CD14-positive monocyte (primary cell): ENCODE measurements around the gene MCF2L. TPM values are rescaled to one million over a fixed set of nuclear protein-coding genes. Genes with fewer than 3 reads are reported as not detected.
A peak's percentile ranks its signal among the peaks of the same experiment; 100 is the strongest.

Experiments used
- DNase-seq, 3 donors: peaks; one replicate each; pipeline ENCODE4 v3.0.0-alpha.2; 2011 to 2022
- H2AFZ ChIP-seq: 2 replicates; pipeline ENCODE4 v1.6.0; 2012; ENCODE audit warnings: mild to moderate bottlenecking, low read depth, low read length, inconsistent platforms; ENCODE audit not compliant: insufficient read depth, poor library complexity, severe bottlenecking
- H3K27ac ChIP-seq, 2 donors: 1 replicate in 1 of 2; 2 replicates in 1 of 2; pipeline ENCODE4 v1.5.1; 2012 to 2013; ENCODE audit warnings: low read length in 2 of 2, control low read depth in 1 of 2, inconsistent platforms in 1 of 2, low read depth in 1 of 2, mild to moderate bottlenecking in 1 of 2
- H3K27me3 ChIP-seq, 2 donors: one replicate each; pipeline versions ENCODE4 v1.6.0 to v1.6.1; 2011 to 2013; ENCODE audit warnings: low read length in 2 of 2; ENCODE audit not compliant: control insufficient read depth in 2 of 2, insufficient read depth in 2 of 2
- H3K36me3 ChIP-seq, 2 donors: replicated peaks in 1 of 2; 1 replicate in 1 of 2; 2 replicates in 1 of 2; pipeline versions ENCODE4 v1.5.1 to v1.6.1; 2012 to 2013; ENCODE audit warnings: low read length in 2 of 2, control low read depth in 1 of 2, inconsistent platforms in 1 of 2, mild to moderate bottlenecking in 1 of 2; ENCODE audit not compliant: insufficient read depth in 2 of 2, control insufficient read depth in 1 of 2
- H3K4me1 ChIP-seq, 2 donors: 1 replicate in 1 of 2; 2 replicates in 1 of 2; pipeline versions ENCODE4 v1.5.1 to v1.6.1; 2012 to 2013; ENCODE audit warnings: low read length in 2 of 2, control low read depth in 1 of 2, inconsistent platforms in 1 of 2, mild to moderate bottlenecking in 1 of 2, moderate library complexity in 1 of 2; ENCODE audit not compliant: insufficient read depth in 2 of 2, control insufficient read depth in 1 of 2
- H3K4me2 ChIP-seq: replicated peaks from 2 replicates; pipeline ENCODE3; 2012; ENCODE audit warnings: low read length, moderate library complexity, mild to moderate bottlenecking; ENCODE audit not compliant: poor library complexity, severe bottlenecking; ENCODE audit errors: extremely low read depth
- H3K4me3 ChIP-seq, 3 experiments: fragments of 200-600 bp in 1 of 3; sonication (generic) in 1 of 3; replicated peaks in 1 of 3; 1 replicate in 2 of 3; 2 replicates in 1 of 3; pipeline ENCODE4 v1.5.1; 2011 to 2013; ENCODE audit warnings: low read length in 3 of 3, mild to moderate bottlenecking in 3 of 3, control low read depth in 2 of 3, low read depth in 2 of 3, inconsistent platforms in 1 of 3, moderate library complexity in 1 of 3
- H3K79me2 ChIP-seq: 2 replicates; pipeline ENCODE4 v1.6.0; 2012; ENCODE audit warnings: mild to moderate bottlenecking, control low read depth, inconsistent platforms, low read length, moderate library complexity; ENCODE audit not compliant: insufficient read depth
- H3K9ac ChIP-seq: 2 replicates; pipeline ENCODE4 v1.6.0; 2017; ENCODE audit warnings: low read length, mild to moderate bottlenecking; ENCODE audit not compliant: insufficient read depth, poor library complexity, severe bottlenecking
- H3K9me3 ChIP-seq, 2 donors: replicated peaks in 1 of 2; 1 replicate in 1 of 2; 2 replicates in 1 of 2; pipeline versions ENCODE4 v1.5.1 to v1.6.1; 2012 to 2013; ENCODE audit warnings: low read length in 2 of 2, control low read depth in 1 of 2; ENCODE audit not compliant: control insufficient read depth in 1 of 2, insufficient read depth in 1 of 2
- H4K20me1 ChIP-seq: 2 replicates; pipeline ENCODE4 v1.6.0; 2012; ENCODE audit warnings: mild to moderate bottlenecking, low read length, control low read depth, moderate library complexity; ENCODE audit not compliant: insufficient read depth
- H3K27ac Mint-ChIP-seq, 7 donors: one replicate each; pipeline ENCODE4 v1.8.0; 2020; ENCODE audit warnings: mild to moderate bottlenecking in 7 of 7, mixed read lengths in 7 of 7, moderate library complexity in 6 of 7, inconsistent platforms in 2 of 7
- H3K27me3 Mint-ChIP-seq, 3 donors: one replicate each; pipeline ENCODE4 v1.8.0; 2021 to 2022; ENCODE audit warnings: low read depth in 3 of 3, mild to moderate bottlenecking in 3 of 3, mixed read lengths in 3 of 3, moderate library complexity in 3 of 3, inconsistent platforms in 1 of 3
- H3K36me3 Mint-ChIP-seq, 2 donors: one replicate each; pipeline ENCODE4 v1.8.0; 2020; ENCODE audit warnings: mixed read lengths in 2 of 2, inconsistent platforms in 1 of 2, mild to moderate bottlenecking in 1 of 2
- H3K4me1 Mint-ChIP-seq: one replicate; pipeline ENCODE4 v1.8.0; 2020; ENCODE audit warnings: mild to moderate bottlenecking, mixed read lengths
- H3K4me3 Mint-ChIP-seq, 2 donors: one replicate each; pipeline ENCODE4 v1.8.0; 2020; ENCODE audit warnings: mild to moderate bottlenecking in 2 of 2, mixed read lengths in 2 of 2, moderate library complexity in 1 of 2
- H3K9me3 Mint-ChIP-seq, 7 donors: one replicate each; pipeline ENCODE4 v1.8.0; 2020 to 2022; ENCODE audit warnings: mixed read lengths in 7 of 7, mild to moderate bottlenecking in 6 of 7, moderate library complexity in 6 of 7, inconsistent platforms in 2 of 7
- WGBS: methylation state at CpG from one replicate; pipeline ENCODE4 v1.1.5; 2013; ENCODE audit warnings: missing lambda C conversion rate; ENCODE audit not compliant: insufficient coverage; 5-methylcytosine and 5-hydroxymethylcytosine counted together
- intact Hi-C, 2 donors: fragments of 100-400 bp; cut with micrococcal nuclease; formaldehyde crosslinking; loops; one replicate each; pipeline versions ENCODE4 v1.15.0 to v1.15.1; 2023
- polyA plus RNA-seq, 3 donors: library from polyadenylated mRNA; depleted of rRNA in 1 of 3; unstranded in 2 of 3; stranded (reverse) in 1 of 3; fragments of 300-500 nt in 2 of 3; fragments of >200 nt in 1 of 3; fragmentation: Illumina TruSeq in 2 of 3; gene quantifications; 1 replicate in 2 of 3; 2 replicates in 1 of 3; pipeline ENCODE4 v1.2.3, GENCODE V29; 2012 to 2021
- TF ChIP-seq, protein P1 (sequence below): fragments of 200-600 bp; IDR thresholded peaks from one replicate; pipeline ENCODE4 v1.8.0; 2022; ENCODE audit warnings: antibody characterized with exemption, mild to moderate bottlenecking

MCF2L gene
- polyA plus RNA-seq, 3 donors, result not detected

DNA sequence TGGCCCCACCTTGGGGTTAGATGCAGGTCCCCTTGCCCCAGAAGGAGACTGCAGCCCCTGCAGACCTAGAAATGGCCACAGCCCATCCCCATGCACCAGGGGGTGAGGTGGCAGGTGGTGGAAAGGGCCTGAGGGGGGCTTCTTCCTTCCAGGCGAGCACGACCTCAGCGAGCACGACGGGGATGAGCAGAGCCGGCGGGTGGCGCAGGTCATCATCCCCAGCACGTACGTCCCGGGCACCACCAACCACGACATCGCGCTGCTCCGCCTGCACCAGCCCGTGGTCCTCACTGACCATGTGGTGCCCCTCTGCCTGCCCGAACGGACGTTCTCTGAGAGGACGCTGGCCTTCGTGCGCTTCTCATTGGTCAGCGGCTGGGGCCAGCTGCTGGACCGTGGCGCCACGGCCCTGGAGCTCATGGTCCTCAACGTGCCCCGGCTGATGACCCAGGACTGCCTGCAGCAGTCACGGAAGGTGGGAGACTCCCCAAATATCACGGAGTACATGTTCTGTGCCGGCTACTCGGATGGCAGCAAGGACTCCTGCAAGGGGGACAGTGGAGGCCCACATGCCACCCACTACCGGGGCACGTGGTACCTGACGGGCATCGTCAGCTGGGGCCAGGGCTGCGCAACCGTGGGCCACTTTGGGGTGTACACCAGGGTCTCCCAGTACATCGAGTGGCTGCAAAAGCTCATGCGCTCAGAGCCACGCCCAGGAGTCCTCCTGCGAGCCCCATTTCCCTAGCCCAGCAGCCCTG, 149.4 kb downstream of the MCF2L start:
- no peak overlapping the region for H3K27ac Mint-ChIP-seq
- H3K4me3 Mint-ChIP-seq, result no peak overlapping the region
- peaks cover 3 to 7% (median 4%) of the 10 kb centered on the region in 3 donors for H3K27me3 Mint-ChIP-seq
- Histone ChIP-seq H3K36me3 (no peaks in the 10 kb centered on the region), H3K9me3 (no peaks in the 10 kb centered on the region), H4K20me1 (no peaks in the 10 kb centered on the region), H2AFZ (no peak overlapping the region), H3K4me3 (no peak overlapping the region), H3K27me3 (peaks cover 0 to 5% of the 10 kb centered on the region in 2 donors), H3K27ac (no peak overlapping the region), H3K9ac (no peak overlapping the region), H3K4me2 (no peak overlapping the region), H3K4me1 (no peaks in the 10 kb centered on the region), H3K79me2 (no peaks in the 10 kb centered on the region)
- intact Hi-C loops, result no loop called here
- H3K36me3 Mint-ChIP-seq, result no peaks in the 10 kb centered on the region
- TF ChIP-seq, protein P1, sequence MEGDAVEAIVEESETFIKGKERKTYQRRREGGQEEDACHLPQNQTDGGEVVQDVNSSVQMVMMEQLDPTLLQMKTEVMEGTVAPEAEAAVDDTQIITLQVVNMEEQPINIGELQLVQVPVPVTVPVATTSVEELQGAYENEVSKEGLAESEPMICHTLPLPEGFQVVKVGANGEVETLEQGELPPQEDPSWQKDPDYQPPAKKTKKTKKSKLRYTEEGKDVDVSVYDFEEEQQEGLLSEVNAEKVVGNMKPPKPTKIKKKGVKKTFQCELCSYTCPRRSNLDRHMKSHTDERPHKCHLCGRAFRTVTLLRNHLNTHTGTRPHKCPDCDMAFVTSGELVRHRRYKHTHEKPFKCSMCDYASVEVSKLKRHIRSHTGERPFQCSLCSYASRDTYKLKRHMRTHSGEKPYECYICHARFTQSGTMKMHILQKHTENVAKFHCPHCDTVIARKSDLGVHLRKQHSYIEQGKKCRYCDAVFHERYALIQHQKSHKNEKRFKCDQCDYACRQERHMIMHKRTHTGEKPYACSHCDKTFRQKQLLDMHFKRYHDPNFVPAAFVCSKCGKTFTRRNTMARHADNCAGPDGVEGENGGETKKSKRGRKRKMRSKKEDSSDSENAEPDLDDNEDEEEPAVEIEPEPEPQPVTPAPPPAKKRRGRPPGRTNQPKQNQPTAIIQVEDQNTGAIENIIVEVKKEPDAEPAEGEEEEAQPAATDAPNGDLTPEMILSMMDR, result no peak
- WGBS, result 96% methylated on average over 40 of the region's 42 CpGs
- H3K4me1 Mint-ChIP-seq, result no peaks in the 10 kb centered on the region
- peaks cover 0 to 1% (median 0%) of the 10 kb centered on the region in 7 donors for H3K9me3 Mint-ChIP-seq
- DNase-seq, result no peak

DNA sequence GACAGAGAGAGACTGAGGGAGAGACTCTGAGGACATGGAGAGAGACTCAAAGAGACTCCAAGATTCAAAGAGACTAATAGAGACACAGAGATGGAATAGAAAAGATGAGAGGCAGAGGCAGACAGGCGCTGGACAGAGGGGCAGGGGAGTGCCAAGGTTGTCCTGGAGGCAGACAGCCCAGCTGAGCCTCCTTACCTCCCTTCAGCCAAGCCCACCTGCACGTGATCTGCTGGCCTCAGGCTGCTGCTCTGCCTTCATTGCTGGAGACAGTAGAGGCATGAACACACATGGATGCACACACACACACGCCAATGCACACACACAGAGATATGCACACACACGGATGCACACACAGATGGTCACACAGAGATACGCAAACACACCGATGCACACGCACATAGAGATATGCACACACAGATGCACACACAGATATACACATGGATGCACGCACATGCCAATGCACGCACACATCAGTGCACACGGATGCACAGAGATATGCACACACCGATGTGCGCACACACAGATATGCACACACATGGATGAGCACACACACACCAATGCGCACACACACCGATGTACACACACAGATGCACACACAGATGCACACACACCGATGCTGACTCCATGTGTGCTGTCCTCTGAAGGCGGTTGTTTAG, 150.3 kb downstream of the MCF2L start:
- Mint-ChIP-seq H3K27me3 (peaks cover 3 to 7% (median 4%) of the 10 kb centered on the region in 3 donors), H3K4me3 (no peak overlapping the region), H3K9me3 (peaks cover 0 to 1% (median 0%) of the 10 kb centered on the region in 7 donors), H3K36me3 (no peaks in the 10 kb centered on the region), H3K4me1 (no peaks in the 10 kb centered on the region), H3K27ac (peak overlapping the region in 1 of 7 donors; percentile 58)
- 88% methylated on average over 14 of the region's 16 CpGs for whole genome bisulfite sequencing
- no peaks in the 10 kb centered on the region for H3K4me1 ChIP-seq
- intact Hi-C loops, result no loop called here
- H3K4me2 ChIP-seq, result no peak overlapping the region
- no peak for DNase-seq
- TF ChIP-seq, protein P1, result no peak
- H4K20me1 ChIP-seq, result no peaks in the 10 kb centered on the region
- no peak overlapping the region for H3K4me3 ChIP-seq
- no peak overlapping the region for H3K27ac ChIP-seq
- H3K27me3 ChIP-seq, result peaks cover 0 to 1% of the 10 kb centered on the region in 2 donors
- no peak overlapping the region for H3K9ac ChIP-seq
- no peaks in the 10 kb centered on the region for H3K36me3 ChIP-seq
- H3K9me3 ChIP-seq, result no peaks in the 10 kb centered on the region
- H2AFZ ChIP-seq, result no peak overlapping the region
- H3K79me2 ChIP-seq, result no peaks in the 10 kb centered on the region
